K562 (cell line): ENCODE data around the gene TYW1. TPM values are rescaled to one million over a fixed set of nuclear protein-coding genes. Genes with fewer than 3 reads are reported as not detected.

Source experiments
- CUX1 ChIP-seq: fragments of 200-800 bp; sonication (Bioruptor generic); IDR thresholded peaks from 2 replicates; pipeline ENCODE4 v1.6.1; 2016; ENCODE audit warnings: missing genetic modification characterization, missing compliant biosample characterization
- GTF3C2 ChIP-seq: IDR thresholded peaks from 3 replicates; pipeline ENCODE4 v1.6.1; 2011; ENCODE audit warnings: borderline replicate concordance, mild to moderate bottlenecking, moderate library complexity; ENCODE audit not compliant: insufficient read length; ENCODE audit errors: extremely low read depth
- HDAC1 ChIP-seq, 2 experiments: fragments of 450-650 bp; IDR thresholded peaks; 2 replicates each; pipeline ENCODE4 v1.6.1; 2016 to 2017; ENCODE audit warnings: inconsistent platforms in 1 of 2, mild to moderate bottlenecking in 1 of 2, moderate library complexity in 1 of 2
- JUN ChIP-seq, 2 experiments: sonication (generic) in 1 of 2; formaldehyde crosslinking in 1 of 2; IDR thresholded peaks; 2 replicates each; pipeline versions ENCODE4 v1.6.1 to v1.8.0; 2012 to 2022; ENCODE audit warnings: borderline replicate concordance in 2 of 2, mild to moderate bottlenecking in 2 of 2, improper control_type of control experiment in 1 of 2, low read depth in 1 of 2, low read length in 1 of 2, missing genetic modification reagents in 1 of 2
- RB1 ChIP-seq: fragments of 450-650 bp; IDR thresholded peaks from 2 replicates; pipeline ENCODE4 v1.6.1; 2017; ENCODE audit warnings: low read depth, mild to moderate bottlenecking
- SMARCE1 ChIP-seq: fragments of 450-650 bp; IDR thresholded peaks from 2 replicates; pipeline ENCODE4 v1.7.1; 2016; ENCODE audit warnings: mild to moderate bottlenecking
- STAT5A ChIP-seq: IDR thresholded peaks from 2 replicates; pipeline ENCODE4 v1.6.1; 2012; ENCODE audit warnings: low read length, inconsistent platforms, borderline replicate concordance
- THRA ChIP-seq: fragments of 450-650 bp; IDR thresholded peaks from 2 replicates; pipeline ENCODE4 v1.6.1; 2017; ENCODE audit warnings: mild to moderate bottlenecking, moderate library complexity
- ZBTB33 ChIP-seq: sonication (generic); formaldehyde crosslinking; IDR thresholded peaks from 2 replicates; pipeline ENCODE4 v1.8.1; 2023; ENCODE audit warnings: mild to moderate bottlenecking, missing genetic modification reagents
- ZFP91 ChIP-seq: sonication (generic); formaldehyde crosslinking; IDR thresholded peaks from 2 replicates; pipeline ENCODE4 v1.8.0; 2022; ENCODE audit warnings: mild to moderate bottlenecking, missing genetic modification reagents
- ZNF589 ChIP-seq: fragments of 200-800 bp; sonication (Bioruptor generic); IDR thresholded peaks from 2 replicates; pipeline ENCODE4 v1.6.1; 2016; ENCODE audit warnings: low read depth, missing genetic modification characterization, missing compliant biosample characterization
- polyA plus RNA-seq, 8 experiments: library from polyadenylated mRNA; depleted of rRNA in 4 of 8; stranded (reverse) in 5 of 8; unstranded in 3 of 8; fragments of >200 nt; fragmentation: Nextera tagmentation in 2 of 8; fragmentation: Illumina TruSeq in 1 of 8; extraction: Ambion mirVana in 2 of 8; extraction: Trizol in 1 of 8; gene quantifications; 2 replicates each; pipeline versions ENCODE4 v1.2.1 to v1.2.3, GENCODE V29; 2011 to 2014; ENCODE audit warnings: inconsistent platforms in 1 of 8, missing spikeins in 1 of 8
- total RNA-seq, 7 experiments: library from RNA; depleted of rRNA in 6 of 7; stranded (reverse); fragments of >200 nt in 6 of 7; fragmentation: Illumina TruSeq in 2 of 7; extraction: Trizol in 2 of 7; gene quantifications; 2 replicates each; pipeline versions ENCODE4 v1.2.1 to v1.2.3, GENCODE V29; 2011 to 2021; ENCODE audit warnings: low replicate concordance in 1 of 7

Gene TYW1
- total and polyA plus RNA-seq, 9 of the 15 experiments (the other 6 are each of a cell fraction or from before 2014, with no cell fraction given) = 17.4 to 32.0 (median 26.2) TPM

GRCh38 chr7:67019562-67020390 is 23.1 kb downstream of the TYW1 start (continued):
- TF ChIP-seq GTF3C2 (no peak), HDAC1 (IDR thresholded peaks at IDR 0.05) (no peak), JUN (IDR thresholded peaks at IDR 0.05; ENCODE audit: borderline replicate concordance, low read depth, low read length) (peak; percentile 89), JUN (CRISPR knock-in tag; IDR thresholded peaks at IDR 0.05; ENCODE audit: borderline replicate concordance) (0 out of 2 replicates have a peak, but pooled peaks have one; percentile 13), RB1 (no peak), THRA (no peak), CUX1 (CRISPR knock-in tag) (peak; percentile 97), ZNF589 (CRISPR knock-in tag) (peak; percentile 88), SMARCE1 (peak; percentile 97), STAT5A (peak; percentile 34), ZBTB33 (no peak), ZFP91 (CRISPR knock-in tag) (no peak)
